GM23338 (cell line): Measurements from ENCODE around the gene CMYA5. TPM values are rescaled to one million over a fixed set of nuclear protein-coding genes. Genes with fewer than 3 reads are reported as not detected.

ENCODE experiments used
- ATAC-seq: fragments of 200-7000 bp; cut with Tn5 transposase; 3 replicates; pipeline ENCODE4 v1.9.1; 2020
- DNase-seq: peaks from one replicate; pipeline ENCODE4 v3.0.0-alpha.2; 2015; ENCODE audit warnings: low spot score
- H2AFZ ChIP-seq: fragments of 200-600 bp; sonication (generic); 2 replicates; pipeline ENCODE4 v1.8.0; 2016; ENCODE audit warnings: antibody characterized with exemption, mild to moderate bottlenecking, moderate library complexity
- H3F3A ChIP-seq: fragments of 200-600 bp; sonication (generic); replicated peaks from 2 replicates; pipeline ENCODE4 v1.8.0; 2017; ENCODE audit warnings: antibody characterized with exemption, mixed run types, low read depth
- H3K27ac ChIP-seq: fragments of 200-600 bp; sonication (generic); 2 replicates; pipeline ENCODE4 v1.6.1; 2016; ENCODE audit warnings: low read depth
- H3K27me3 ChIP-seq: fragments of 200-600 bp; sonication (generic); 2 replicates; pipeline ENCODE4 v1.8.0; 2016; ENCODE audit warnings: mild to moderate bottlenecking, mixed run types, moderate library complexity; ENCODE audit not compliant: insufficient read depth
- H3K36me3 ChIP-seq: fragments of 200-600 bp; sonication (generic); 2 replicates; pipeline ENCODE4 v1.8.0; 2016; ENCODE audit warnings: mild to moderate bottlenecking; ENCODE audit not compliant: insufficient read depth
- H3K4me1 ChIP-seq: fragments of 200-600 bp; sonication (generic); 2 replicates; pipeline ENCODE4 v1.8.0; 2016; ENCODE audit warnings: mild to moderate bottlenecking, moderate library complexity; ENCODE audit not compliant: insufficient read depth
- H3K4me2 ChIP-seq: fragments of 200-600 bp; sonication (generic); 2 replicates; pipeline ENCODE4 v1.7.1; 2017; ENCODE audit warnings: mixed run types
- H3K4me3 ChIP-seq: fragments of 200-600 bp; sonication (generic); 2 replicates; pipeline ENCODE4 v1.6.1; 2016; ENCODE audit warnings: mixed run types
- H3K79me2 ChIP-seq: fragments of 200-600 bp; sonication (generic); replicated peaks from 2 replicates; pipeline ENCODE4 v1.8.0; 2017; ENCODE audit warnings: mild to moderate bottlenecking; ENCODE audit not compliant: insufficient read depth
- H3K9me2 ChIP-seq: fragments of 200-600 bp; sonication (generic); 2 replicates; pipeline ENCODE4 v1.8.0; 2017; ENCODE audit not compliant: insufficient read depth
- H4K20me1 ChIP-seq: fragments of 200-600 bp; sonication (generic); replicated peaks from 2 replicates; pipeline ENCODE4 v1.8.0; 2017; ENCODE audit warnings: mild to moderate bottlenecking; ENCODE audit not compliant: insufficient read depth
- H3K27ac Mint-ChIP-seq: 2 replicates; pipeline ENCODE4 v1.8.0; 2020; ENCODE audit warnings: inconsistent platforms, mild to moderate bottlenecking, moderate library complexity, mixed read lengths
- H3K27me3 Mint-ChIP-seq: 3 replicates; pipeline ENCODE4 v1.8.0; 2022; ENCODE audit warnings: low read depth, mild to moderate bottlenecking, moderate library complexity, mixed read lengths, inconsistent platforms; ENCODE audit not compliant: insufficient read depth, poor library complexity
- H3K36me3 Mint-ChIP-seq: 3 replicates; pipeline ENCODE4 v1.8.0; 2021; ENCODE audit warnings: low read depth, mild to moderate bottlenecking, inconsistent platforms, moderate library complexity, mixed read lengths
- H3K4me1 Mint-ChIP-seq: 3 replicates; pipeline ENCODE4 v1.8.0; 2020; ENCODE audit warnings: mild to moderate bottlenecking, inconsistent platforms, mixed read lengths
- H3K4me3 Mint-ChIP-seq: 3 replicates; pipeline ENCODE4 v1.8.0; 2021; ENCODE audit warnings: moderate library complexity, mild to moderate bottlenecking, inconsistent platforms, mixed read lengths
- H3K9me3 Mint-ChIP-seq: 3 replicates; pipeline ENCODE4 v1.8.0; 2020; ENCODE audit warnings: moderate library complexity, mild to moderate bottlenecking, inconsistent platforms, mixed read lengths
- ETS1 ChIP-seq: IDR thresholded peaks from 2 replicates; pipeline ENCODE4 v1.6.1; 2016; ENCODE audit warnings: antibody characterized with exemption
- EZH2 ChIP-seq: fragments of 200-600 bp; sonication (generic); IDR thresholded peaks from one replicate; pipeline ENCODE4 v1.8.0; 2017; ENCODE audit warnings: antibody characterized with exemption, mild to moderate bottlenecking, low read depth; ENCODE audit not compliant: unreplicated experiment
- JUNB ChIP-seq: IDR thresholded peaks from one replicate; pipeline ENCODE4 v1.6.1; 2016; ENCODE audit warnings: antibody characterized with exemption; ENCODE audit not compliant: unreplicated experiment
- NANOG ChIP-seq: IDR thresholded peaks from 2 replicates; pipeline ENCODE4 v1.6.1; 2016; ENCODE audit warnings: antibody characterized with exemption, borderline replicate concordance
- POLR2AphosphoS5 ChIP-seq: IDR thresholded peaks from 2 replicates; pipeline ENCODE4 v1.6.1; 2016; ENCODE audit warnings: antibody characterized with exemption, low read depth
- REST ChIP-seq: IDR thresholded peaks from one replicate; pipeline ENCODE4 v1.6.1; 2018; ENCODE audit warnings: antibody characterized with exemption; ENCODE audit not compliant: unreplicated experiment
- STAT1 ChIP-seq: IDR thresholded peaks from one replicate; pipeline ENCODE4 v1.6.1; 2016; ENCODE audit warnings: antibody characterized with exemption; ENCODE audit not compliant: unreplicated experiment
- ZNF114 ChIP-seq: fragments of 250-450 bp; sonication (Bioruptor Pico); IDR thresholded peaks from 2 replicates; pipeline ENCODE4 v1.5.0; 2020; ENCODE audit warnings: mild to moderate bottlenecking, moderate library complexity
- ZNF462 ChIP-seq: fragments of 250-450 bp; sonication (Bioruptor Pico); IDR thresholded peaks from 2 replicates; pipeline ENCODE4 v1.5.0; 2020; ENCODE audit warnings: mild to moderate bottlenecking, moderate library complexity
- polyA plus RNA-seq: library from polyadenylated mRNA; unstranded; fragments of >200 nt; fragmentation: Nextera tagmentation; extraction: Ambion mirVana; gene quantifications from 2 replicates; pipeline ENCODE4 v1.2.1, GENCODE V29; 2016
- total RNA-seq: library from RNA; depleted of rRNA; stranded (reverse); fragments of >200 nt; shearing (Covaris generic); gene quantifications from 2 replicates; pipeline ENCODE4 v1.2.3, GENCODE V29; 2014

Gene CMYA5
- total and polyA plus RNA-seq, 2 experiments from 2014 or later: 0.45 to 0.49 TPM

- Mint-ChIP-seq H3K4me3 (no peak overlapping the region), H3K27ac (no peak overlapping the region), H3K36me3 (no peaks in the 10 kb centered on the region), H3K4me1 (no peaks in the 10 kb centered on the region), H3K27me3 (no peaks in the 10 kb centered on the region), H3K9me3 (no peaks in the 10 kb centered on the region)
- H3F3A ChIP-seq: no peaks in the 10 kb centered on the region
- no peak overlapping the region for H3K4me3 ChIP-seq
- no peak for ATAC-seq
- H4K20me1 ChIP-seq: no peaks in the 10 kb centered on the region
- DNase-seq: no peak
- TF ChIP-seq NANOG (no peak), ETS1 (no peak), REST (no peak), ZNF114 (no peak), EZH2 (no peak), JUNB (no peak), STAT1 (no peak), POLR2AphosphoS5 (no peak)
- H2AFZ ChIP-seq: no peak overlapping the region
- H3K36me3 ChIP-seq: no peaks in the 10 kb centered on the region
- no peaks in the 10 kb centered on the region for H3K27me3 ChIP-seq
- H3K4me2 ChIP-seq: no peak overlapping the region
- H3K9me2 ChIP-seq: peaks cover 23% of the 10 kb centered on the region; the same call in 1 of the 2 replicates
- H3K4me1 ChIP-seq: no peaks in the 10 kb centered on the region
- no peak overlapping the region for H3K27ac ChIP-seq
- H3K79me2 ChIP-seq: no peaks in the 10 kb centered on the region
Measured at GRCh38 chr5:79736528-79737514, 47.2 kb downstream of the CMYA5 start.

- no peaks in the 10 kb centered on the region for H3K27me3 ChIP-seq
- no peak overlapping the region for H3K4me3 Mint-ChIP-seq
- peaks cover 6% of the 10 kb centered on the region; the same call in 2 of the 3 replicates for H3K4me1 Mint-ChIP-seq
- no peak for DNase-seq
- H3K36me3 ChIP-seq: no peaks in the 10 kb centered on the region
- H3K27me3 Mint-ChIP-seq: no peaks in the 10 kb centered on the region
- no peaks in the 10 kb centered on the region for H3F3A ChIP-seq
- ATAC-seq: no peak
- no peak overlapping the region for H3K4me3 ChIP-seq
- no peaks in the 10 kb centered on the region for H4K20me1 ChIP-seq
- H3K79me2 ChIP-seq: no peaks in the 10 kb centered on the region
- H3K4me2 ChIP-seq: no peak overlapping the region
- H3K9me2 ChIP-seq: peaks cover 18% of the 10 kb centered on the region
- H2AFZ ChIP-seq: no peak overlapping the region
- H3K27ac ChIP-seq: no peak overlapping the region
- H3K27ac Mint-ChIP-seq: no peak overlapping the region
- H3K4me1 ChIP-seq: no peaks in the 10 kb centered on the region; the same call in 1 of the 2 replicates
- no peaks in the 10 kb centered on the region for H3K9me3 Mint-ChIP-seq
- H3K36me3 Mint-ChIP-seq: no peaks in the 10 kb centered on the region
- TF ChIP-seq NANOG (no peak), ZNF462 (CRISPR knock-in tag) (no peak)
Measured at GRCh38 chr5:79738349-79738748, 48.7 kb downstream of the CMYA5 start.
